GM12865 (cell line): ENCODE data around the gene EIF2AK3.
A peak's percentile ranks its signal among the peaks of the same experiment; 100 is the strongest.
"Not testable (repeated sequence)": the region's sequence is repeated elsewhere in the genome, so short reads cannot be mapped to it uniquely, and the experiment has no call there.

Source experiments
- DNase-seq: peaks from one replicate; pipeline ENCODE4 v3.0.0; 2010; ENCODE audit warnings: low read depth
- H3K4me3 ChIP-seq: 2 replicates; pipeline ENCODE4 v1.5.1; 2011; ENCODE audit warnings: mild to moderate bottlenecking, low read depth, low read length, control low read depth
- TF ChIP-seq, protein P1 (sequence below): IDR thresholded peaks from 2 replicates; pipeline ENCODE4 v1.5.1; 2011; ENCODE audit warnings: low read length, control low read depth, low read depth, inconsistent platforms; ENCODE audit not compliant: insufficient read depth; ENCODE audit errors: missing control alignments

Gene EIF2AK3

DNA sequence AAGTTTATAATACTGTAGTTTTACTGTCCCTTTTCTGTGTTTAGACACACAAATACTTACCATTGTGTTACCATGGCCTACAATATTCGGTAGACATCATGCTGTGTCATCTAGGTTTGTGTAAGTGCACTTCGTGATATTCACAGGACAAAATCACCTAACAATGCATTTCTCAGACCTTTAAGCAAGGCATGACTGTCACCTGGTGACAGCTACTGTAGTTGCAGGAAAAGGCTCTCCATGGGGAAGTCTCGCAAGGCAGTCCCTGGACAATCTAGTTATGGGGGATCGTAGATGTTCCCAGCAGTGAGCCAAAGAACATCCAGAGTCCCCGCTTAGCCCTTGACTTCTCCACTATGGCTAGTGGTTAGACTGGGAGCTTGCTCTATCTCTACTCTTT, 73.1 kb downstream of the EIF2AK3 start:
- H3K4me3 ChIP-seq, result no peak overlapping the region
- TF ChIP-seq, protein P1, sequence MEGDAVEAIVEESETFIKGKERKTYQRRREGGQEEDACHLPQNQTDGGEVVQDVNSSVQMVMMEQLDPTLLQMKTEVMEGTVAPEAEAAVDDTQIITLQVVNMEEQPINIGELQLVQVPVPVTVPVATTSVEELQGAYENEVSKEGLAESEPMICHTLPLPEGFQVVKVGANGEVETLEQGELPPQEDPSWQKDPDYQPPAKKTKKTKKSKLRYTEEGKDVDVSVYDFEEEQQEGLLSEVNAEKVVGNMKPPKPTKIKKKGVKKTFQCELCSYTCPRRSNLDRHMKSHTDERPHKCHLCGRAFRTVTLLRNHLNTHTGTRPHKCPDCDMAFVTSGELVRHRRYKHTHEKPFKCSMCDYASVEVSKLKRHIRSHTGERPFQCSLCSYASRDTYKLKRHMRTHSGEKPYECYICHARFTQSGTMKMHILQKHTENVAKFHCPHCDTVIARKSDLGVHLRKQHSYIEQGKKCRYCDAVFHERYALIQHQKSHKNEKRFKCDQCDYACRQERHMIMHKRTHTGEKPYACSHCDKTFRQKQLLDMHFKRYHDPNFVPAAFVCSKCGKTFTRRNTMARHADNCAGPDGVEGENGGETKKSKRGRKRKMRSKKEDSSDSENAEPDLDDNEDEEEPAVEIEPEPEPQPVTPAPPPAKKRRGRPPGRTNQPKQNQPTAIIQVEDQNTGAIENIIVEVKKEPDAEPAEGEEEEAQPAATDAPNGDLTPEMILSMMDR, result peak; percentile 5
- DNase-seq, result no peak

DNA sequence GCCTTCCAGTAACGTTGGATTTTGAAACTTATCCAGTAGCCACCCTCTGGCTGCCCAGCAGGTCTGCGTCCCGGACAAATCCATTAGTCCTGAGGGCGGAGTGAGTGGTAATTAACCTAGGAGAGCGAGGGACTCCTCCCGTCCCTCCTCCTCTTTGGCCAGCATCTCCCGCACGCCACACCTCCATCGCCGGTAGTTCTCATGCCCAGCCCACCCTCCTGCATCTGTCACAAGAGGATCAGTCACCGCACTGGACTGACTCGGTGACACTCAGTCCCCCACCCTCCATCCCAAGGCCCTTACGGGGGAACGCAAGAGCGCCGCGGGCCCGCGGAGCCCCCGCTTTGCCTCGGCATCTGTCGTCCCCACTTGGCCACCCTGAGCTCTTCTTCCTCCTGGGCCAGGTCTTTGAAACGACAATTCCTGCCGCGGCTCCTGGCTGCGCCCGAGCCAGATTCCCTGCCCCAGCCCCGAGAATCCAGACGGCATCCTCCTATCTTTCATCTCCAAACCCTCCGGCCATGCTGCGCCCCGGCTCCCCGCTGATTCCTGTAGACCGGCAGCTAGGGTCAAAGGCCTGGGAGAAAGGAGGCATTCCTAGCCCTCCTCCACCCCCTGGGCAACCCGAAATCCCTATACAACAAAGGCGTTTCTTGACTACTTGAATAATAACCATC, 77.5 kb downstream of the EIF2AK3 start:
- DNase-seq, result no peak
- TF ChIP-seq, protein P1, result no peak
- no peak overlapping the region for H3K4me3 ChIP-seq

DNA sequence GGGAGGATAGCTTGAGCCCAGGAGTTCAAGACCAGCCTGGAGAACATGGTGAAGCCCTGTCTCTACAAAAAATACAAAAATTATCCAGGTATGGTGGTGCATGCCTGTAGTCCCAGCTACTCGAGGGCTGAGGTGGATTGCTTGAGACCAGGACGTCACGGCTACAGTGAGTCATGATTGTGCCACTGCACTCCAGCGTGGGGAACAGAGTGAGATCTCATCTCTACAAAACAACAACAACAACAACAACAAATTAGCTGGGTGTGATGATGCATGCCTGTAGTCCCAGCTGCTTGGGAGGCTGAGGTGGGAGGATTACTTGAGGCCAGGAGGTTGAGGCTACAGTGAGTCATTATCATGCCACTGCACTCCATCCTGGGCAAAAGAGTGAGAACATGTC, 81.0 kb downstream of the EIF2AK3 start:
- H3K4me3 ChIP-seq, DNase-seq: not testable (repeated sequence)

DNA sequence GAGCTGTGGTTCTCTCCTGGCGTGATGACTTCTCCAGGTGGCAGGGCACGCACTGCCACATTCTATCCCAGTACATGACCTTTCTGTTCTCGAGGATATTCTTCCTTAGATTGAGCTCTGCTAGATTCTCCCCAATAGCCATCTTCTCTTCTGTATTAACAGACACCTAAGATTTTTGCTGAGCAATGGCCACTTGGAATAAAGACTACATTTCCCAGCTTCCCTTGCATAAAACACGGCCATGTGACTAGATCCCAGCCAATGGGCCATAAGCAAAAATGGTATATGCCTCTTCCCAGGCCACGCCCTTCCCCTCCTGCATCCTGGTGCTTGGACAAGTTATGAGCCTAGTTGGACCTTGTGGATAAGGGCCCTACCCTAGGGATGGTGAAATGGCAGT, 82.1 kb downstream of the EIF2AK3 start:
- peak; percentile 44 for DNase-seq
- no peak overlapping the region for H3K4me3 ChIP-seq
- TF ChIP-seq, protein P1, result no peak

DNA sequence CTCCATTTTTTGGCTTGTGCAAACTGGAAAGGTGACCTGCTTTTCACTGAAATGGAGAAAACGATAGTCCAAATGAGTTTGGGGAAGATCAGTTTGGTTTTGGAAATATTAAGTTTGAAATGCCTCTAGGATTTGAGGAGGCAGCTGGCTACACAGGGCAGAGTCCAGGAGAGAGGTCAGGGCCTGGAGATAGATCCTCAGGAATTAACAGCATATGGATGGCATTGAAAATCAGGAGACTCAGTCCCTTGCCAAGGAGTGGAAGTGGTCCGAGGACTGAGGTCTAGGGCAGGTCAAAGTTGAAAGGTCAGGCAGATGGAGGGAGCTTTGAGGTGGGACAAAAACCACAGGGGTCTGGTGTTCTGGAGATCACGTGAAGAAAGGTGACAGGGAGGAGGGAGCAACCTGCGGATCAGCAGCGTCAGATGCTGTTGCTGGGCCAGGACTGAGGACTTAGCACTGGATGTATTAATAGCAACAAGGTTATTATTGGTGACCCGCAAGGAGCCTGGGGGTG, 83.7 kb downstream of the EIF2AK3 start:
- no peak for DNase-seq
- TF ChIP-seq, protein P1, result no peak
- H3K4me3 ChIP-seq, result no peak overlapping the region

DNA sequence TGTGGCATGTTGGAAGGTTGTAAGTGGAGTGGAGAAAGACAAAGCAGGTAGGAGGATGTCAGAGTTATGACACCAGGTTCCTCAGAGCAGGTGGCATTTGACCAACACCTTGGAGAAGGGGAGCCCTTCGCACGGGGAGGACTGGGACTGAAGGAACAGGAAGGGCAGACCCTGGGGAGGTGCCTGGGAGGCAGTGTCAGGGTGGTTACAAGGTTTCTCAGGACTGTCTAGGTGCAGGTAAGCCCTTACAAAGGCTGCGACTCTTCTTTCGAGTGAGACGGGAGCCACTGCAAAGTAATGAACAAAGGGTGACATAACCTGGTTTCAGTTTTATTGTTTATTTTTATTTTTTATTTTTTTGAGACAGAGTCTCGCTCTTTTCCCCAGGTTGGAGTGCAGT, 84.6 kb downstream of the EIF2AK3 start:
- no peak for DNase-seq
- H3K4me3 ChIP-seq, result no peak overlapping the region
- TF ChIP-seq, protein P1, result no peak

DNA sequence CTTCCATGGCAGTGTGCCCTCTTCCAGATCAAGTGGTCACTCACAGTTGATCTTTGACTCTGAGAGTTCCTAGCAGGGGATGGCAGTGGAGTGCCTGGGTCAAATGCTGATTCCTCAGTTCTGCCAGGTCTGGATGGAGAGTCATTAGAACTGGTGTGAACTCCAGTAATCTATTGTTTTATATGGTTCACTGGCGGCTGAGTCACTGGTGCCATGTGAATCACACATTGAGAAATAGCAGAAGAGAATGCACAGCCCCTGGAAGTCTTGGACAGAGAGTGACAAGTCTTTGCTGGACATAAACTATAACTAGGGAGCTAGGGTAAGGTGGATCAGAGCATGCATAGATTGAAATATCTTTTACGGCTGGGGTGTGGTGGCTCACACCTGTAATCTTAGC, 86.9 kb downstream of the EIF2AK3 start:
- no peak overlapping the region for H3K4me3 ChIP-seq
- TF ChIP-seq, protein P1, result no peak
- DNase-seq, result no peak
